GM12878 (cell line): ENCODE measurements around the gene CALHM2.

ENCODE experiments used
- CTCF ChIP-seq, 3 experiments: IDR thresholded peaks in 2 of 3; conservative IDR thresholded peaks in 1 of 3; 2 replicates each; pipeline ENCODE4 v1.5.1; 2011; ENCODE audit warnings: low read depth in 3 of 3, low read length in 3 of 3, mild to moderate bottlenecking in 3 of 3, control low read depth in 2 of 3, moderate library complexity in 2 of 3, inconsistent platforms in 1 of 3, mixed read lengths in 1 of 3; ENCODE audit not compliant: control insufficient read depth in 2 of 3, insufficient read depth in 1 of 3; ENCODE audit errors: extremely low read depth in 1 of 3
- FOXM1 ChIP-seq: IDR thresholded peaks from 2 replicates; pipeline ENCODE4 v1.6.1; 2012; ENCODE audit warnings: low read depth, mild to moderate bottlenecking, inconsistent platforms, low read length, moderate library complexity

- no peak for TF ChIP-seq CTCF (IDR thresholded peaks at IDR 0.05 in 2 of 3, conservative IDR thresholded peaks at IDR 0.05 in 1 of 3; ENCODE audit: control insufficient read depth in 2 of 3, extremely low read depth in 1 of 3, insufficient read depth in 1 of 3, low read depth in 3 of 3, low read length in 3 of 3)
- TF ChIP-seq FOXM1 = no peak
Observed at GRCh38 chr10:103444478-103444877, 7.7 kb downstream of the CALHM2 start.
